MM.1S (cell line): ENCODE data around the gene ATF2.
A peak's percentile ranks its signal among the peaks of the same experiment; 100 is the strongest.

ENCODE experiments used
- DNase-seq: peaks from one replicate; pipeline ENCODE4 v3.0.0-alpha.2; 2015
- H2AFZ ChIP-seq: fragments of 300-600 bp; sonication (generic); 2 replicates; pipeline ENCODE4 v1.6.0; 2016; ENCODE audit warnings: antibody characterized with exemption, low read length
- H3F3A ChIP-seq: fragments of 300-600 bp; sonication (generic); 2 replicates; pipeline ENCODE4 v1.6.1; 2016; ENCODE audit warnings: mild to moderate bottlenecking, antibody characterized with exemption, low read length, moderate library complexity, mixed read lengths; ENCODE audit not compliant: insufficient read depth
- H3K27ac ChIP-seq: fragments of 300-600 bp; sonication (generic); 2 replicates; pipeline ENCODE4 v1.5.1; 2016; ENCODE audit warnings: mild to moderate bottlenecking, low read length
- H3K27me3 ChIP-seq: fragments of 300-600 bp; sonication (generic); replicated peaks from 2 replicates; pipeline ENCODE4 v1.6.0; 2016; ENCODE audit warnings: low read length; ENCODE audit not compliant: insufficient read depth
- H3K36me3 ChIP-seq: fragments of 300-600 bp; sonication (generic); replicated peaks from 2 replicates; pipeline ENCODE4 v1.6.1; 2016; ENCODE audit warnings: mild to moderate bottlenecking, low read length, mixed read lengths; ENCODE audit not compliant: insufficient read depth
- H3K4me1 ChIP-seq: fragments of 300-600 bp; sonication (generic); 2 replicates; pipeline ENCODE4 v1.6.1; 2016; ENCODE audit warnings: low read length, mixed read lengths
- H3K4me2 ChIP-seq: fragments of 300-600 bp; sonication (generic); 2 replicates; pipeline ENCODE4 v1.6.0; 2016; ENCODE audit warnings: low read depth, low read length
- H3K4me3 ChIP-seq: fragments of 300-600 bp; sonication (generic); 2 replicates; pipeline ENCODE4 v1.5.1; 2016; ENCODE audit warnings: low read length, mixed read lengths
- H3K79me2 ChIP-seq: fragments of 300-600 bp; sonication (generic); 2 replicates; pipeline ENCODE4 v1.6.1; 2016; ENCODE audit warnings: mixed run types, low read length, mixed read lengths
- H3K9ac ChIP-seq: fragments of 300-600 bp; sonication (generic); 2 replicates; pipeline ENCODE4 v1.6.1; 2016; ENCODE audit warnings: low read length, mixed read lengths
- H3K9me2 ChIP-seq: fragments of 300-600 bp; sonication (generic); replicated peaks from 2 replicates; pipeline ENCODE4 v1.6.1; 2016; ENCODE audit warnings: mild to moderate bottlenecking, low read length, mixed read lengths; ENCODE audit not compliant: insufficient read depth
- H3K9me3 ChIP-seq: fragments of 300-600 bp; sonication (generic); replicated peaks from 2 replicates; pipeline ENCODE4 v1.6.1; 2016; ENCODE audit warnings: mild to moderate bottlenecking, low read length, mixed read lengths; ENCODE audit not compliant: insufficient read depth
- H4K20me1 ChIP-seq: fragments of 300-600 bp; sonication (generic); 2 replicates; pipeline ENCODE4 v1.6.1; 2016; ENCODE audit warnings: mild to moderate bottlenecking, low read length, moderate library complexity, mixed read lengths; ENCODE audit not compliant: insufficient read depth
- CTCF ChIP-seq: fragments of 300-600 bp; sonication (generic); IDR thresholded peaks from 2 replicates; pipeline ENCODE4 v1.5.1; 2016; ENCODE audit warnings: antibody characterized with exemption, low read length, mixed read lengths
- EZH2 ChIP-seq: fragments of 300-600 bp; sonication (generic); optimal IDR thresholded peaks from 2 replicates; pipeline ENCODE3; 2017; ENCODE audit warnings: low read depth, mild to moderate bottlenecking, antibody characterized with exemption, low read length, mixed read lengths
- EZH2phosphoT487 ChIP-seq: fragments of 300-600 bp; sonication (generic); IDR thresholded peaks from 2 replicates; pipeline ENCODE4 v1.6.1; 2018; ENCODE audit warnings: antibody characterized with exemption, low read length

The ATF2 gene

GRCh38 chr2:175143191-175143590, 24.8 kb downstream of the ATF2 start:
- H4K20me1 ChIP-seq, result no peaks in the 10 kb centered on the region
- DNase-seq, result no peak
- peaks cover 97% of the 10 kb centered on the region for H3K79me2 ChIP-seq

GRCh38 chr2:175140332-175140731, 27.7 kb downstream of the ATF2 start:
- Histone ChIP-seq H4K20me1 (no peaks in the 10 kb centered on the region), H3K36me3 (no peaks in the 10 kb centered on the region)

More at GRCh38 chr2:175143191-175143590, 24.8 kb downstream of the ATF2 start:
- no peak overlapping the region for H2AFZ ChIP-seq
- no peak for TF ChIP-seq EZH2
- no peak for TF ChIP-seq EZH2phosphoT487
- TF ChIP-seq CTCF, result no peak
- peaks cover 13% of the 10 kb centered on the region for H3K4me1 ChIP-seq
- no peaks in the 10 kb centered on the region for H3K27me3 ChIP-seq
- no peak overlapping the region for H3K27ac ChIP-seq
- no peaks in the 10 kb centered on the region for H3K36me3 ChIP-seq
- H3K9me3 ChIP-seq, result no peaks in the 10 kb centered on the region
- H3K9ac ChIP-seq, result no peak overlapping the region
- H3K4me3 ChIP-seq, result no peak overlapping the region
- H3F3A ChIP-seq, result no peaks in the 10 kb centered on the region; the same call in 1 of the 2 replicates
- H3K9me2 ChIP-seq, result no peaks in the 10 kb centered on the region
- H3K4me2 ChIP-seq, result no peak overlapping the region

GRCh38 chr2:175137793-175138192, 30.2 kb downstream of the ATF2 start:
- Histone ChIP-seq H3K4me3 (no peak overlapping the region), H3K9me2 (no peaks in the 10 kb centered on the region), H2AFZ (no peak overlapping the region), H3K9me3 (no peaks in the 10 kb centered on the region), H4K20me1 (no peaks in the 10 kb centered on the region), H3K27ac (peak overlapping the region; percentile 74; the same call in 1 of the 2 replicates), H3K79me2 (peaks cover 85% of the 10 kb centered on the region), H3K4me1 (peaks cover 43% of the 10 kb centered on the region), H3K4me2 (no peak overlapping the region), H3F3A (peaks cover 11% of the 10 kb centered on the region), H3K9ac (no peak overlapping the region), H3K27me3 (no peaks in the 10 kb centered on the region), H3K36me3 (no peaks in the 10 kb centered on the region)
- TF ChIP-seq EZH2phosphoT487 (no peak), CTCF (no peak), EZH2 (no peak)
- no peak for DNase-seq

More at GRCh38 chr2:175140332-175140731, 27.7 kb downstream of the ATF2 start:
- H3F3A ChIP-seq, result peaks cover 10% of the 10 kb centered on the region
- DNase-seq, result no peak
- peaks cover 31% of the 10 kb centered on the region for H3K4me1 ChIP-seq
- H3K79me2 ChIP-seq, result peaks cover 88% of the 10 kb centered on the region
- H3K4me2 ChIP-seq, result no peak overlapping the region
- H3K4me3 ChIP-seq, result no peak overlapping the region
- H3K9me3 ChIP-seq, result no peaks in the 10 kb centered on the region
- no peak overlapping the region for H3K27ac ChIP-seq
- H3K9me2 ChIP-seq, result no peaks in the 10 kb centered on the region
- no peaks in the 10 kb centered on the region for H3K27me3 ChIP-seq
- no peak overlapping the region for H2AFZ ChIP-seq
- TF ChIP-seq EZH2phosphoT487 (no peak), CTCF (no peak), EZH2 (no peak)
- no peak overlapping the region for H3K9ac ChIP-seq
